Transverse colon (tissue), 4 donors: Measurements from ENCODE around the gene GLYR1.

Experiments used
- CTCF ChIP-seq, 5 experiments: fragments of 200-600 bp in 3 of 5; fragments of 450-650 bp in 2 of 5; sonication (generic) in 3 of 5; IDR thresholded peaks; 1 replicate in 2 of 5; 2 replicates in 3 of 5; pipeline ENCODE4 v1.5.1; 2016 to 2017; ENCODE audit warnings: antibody characterized with exemption in 5 of 5, inconsistent platforms in 3 of 5, mild to moderate bottlenecking in 2 of 5, moderate library complexity in 1 of 5
- EP300 ChIP-seq: sonication (generic); formaldehyde crosslinking; IDR thresholded peaks from one replicate; pipeline ENCODE4 v1.6.1; 2017; ENCODE audit warnings: antibody characterized with exemption, low read depth
- POLR2A ChIP-seq: fragments of 450-650 bp; IDR thresholded peaks from one replicate; pipeline ENCODE4 v1.6.1; 2016; ENCODE audit warnings: antibody characterized with exemption, mild to moderate bottlenecking, moderate library complexity
- POLR2AphosphoS5 ChIP-seq, 3 donors: sonication (generic); formaldehyde crosslinking; IDR thresholded peaks; one replicate each; pipeline ENCODE4 v1.6.1; 2016; ENCODE audit warnings: antibody characterized with exemption in 3 of 3

GRCh38 chr16:4765511-4766474 is 81.3 kb downstream of the GLYR1 start:
- TF ChIP-seq CTCF (IDR thresholded peaks at IDR 0.05) (no peak), POLR2A (no peak), EP300 (no peak), POLR2AphosphoS5 (IDR thresholded peaks at IDR 0.05) (no peak)
